SHP77 (cell line): ENCODE measurements around the gene RGS7.

Experiments used
- DNase-seq, 2 experiments: peaks; one replicate each; lab custom pipeline; 2025; lab: John Stamatoyannopoulos, UW

Gene RGS7

GRCh38 chr1:240831191-240831631 is 525.8 kb downstream of the RGS7 start:
- DNase-seq, result no peak

DNA sequence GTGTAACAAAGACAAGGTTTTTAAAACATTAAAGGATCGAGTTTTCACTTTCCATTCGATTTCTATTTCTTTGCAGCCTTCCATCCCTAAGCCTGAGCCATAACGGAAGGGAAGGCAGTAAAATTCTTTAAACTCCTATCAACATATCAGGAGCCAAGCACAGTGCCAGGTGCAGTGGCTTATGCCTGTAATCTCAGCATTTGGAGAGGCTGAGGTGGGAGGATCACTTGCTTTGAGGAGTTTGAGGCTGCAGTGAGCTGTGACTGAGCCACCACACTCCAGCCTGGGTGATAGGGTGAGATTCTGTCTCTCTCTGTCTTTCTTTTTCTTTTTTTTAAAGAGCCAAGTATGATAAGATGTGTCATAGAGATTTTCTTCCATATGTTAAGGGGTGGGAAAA is 527.5 kb downstream of the RGS7 start:
- no peak for DNase-seq

- no peak for DNase-seq
Observed at GRCh38 chr1:240827786-240828185, 529.2 kb downstream of the RGS7 start.

DNA sequence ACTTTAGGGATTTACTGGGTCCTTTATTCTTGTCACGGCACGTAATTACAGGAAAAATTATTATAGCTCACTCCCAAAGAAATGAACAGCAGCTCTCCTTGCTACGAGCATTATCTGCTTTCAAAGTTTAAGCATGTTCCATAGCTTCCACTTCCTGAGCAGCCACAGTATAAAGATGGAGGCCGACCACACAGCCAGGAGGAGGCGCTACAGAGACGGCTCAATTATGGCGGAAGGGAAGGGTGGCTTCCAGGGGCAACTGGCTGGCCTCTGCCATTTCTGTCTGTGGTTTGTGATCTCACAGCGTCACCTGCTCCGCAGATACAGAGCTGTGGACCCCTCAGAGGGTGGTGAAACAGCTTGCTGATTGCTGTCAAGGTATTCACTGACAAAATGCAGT is 532.8 kb downstream of the RGS7 start:
- no peak for DNase-seq

- no peak for DNase-seq
Observed at GRCh38 chr1:240823357-240823756, 533.6 kb downstream of the RGS7 start.

DNA sequence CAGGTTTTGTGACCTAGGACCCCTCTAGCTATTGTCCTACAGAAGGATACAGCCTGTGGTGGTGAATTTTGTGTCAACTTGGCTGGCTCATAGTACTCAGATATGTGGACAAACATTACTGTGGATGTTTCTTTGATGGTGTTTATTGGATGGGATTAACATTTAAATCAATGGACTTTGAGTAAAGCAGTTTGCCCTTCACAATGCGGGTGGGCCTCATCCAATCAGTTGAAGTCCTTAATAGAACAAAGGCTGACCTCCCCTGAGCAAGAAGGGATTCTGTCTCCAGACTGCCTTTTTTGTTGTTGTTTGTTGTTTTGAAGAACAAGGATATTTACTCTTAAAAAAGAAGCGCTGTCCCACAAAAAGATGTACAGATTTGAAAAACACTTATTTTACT is 535.1 kb downstream of the RGS7 start:
- no peak for DNase-seq

DNA sequence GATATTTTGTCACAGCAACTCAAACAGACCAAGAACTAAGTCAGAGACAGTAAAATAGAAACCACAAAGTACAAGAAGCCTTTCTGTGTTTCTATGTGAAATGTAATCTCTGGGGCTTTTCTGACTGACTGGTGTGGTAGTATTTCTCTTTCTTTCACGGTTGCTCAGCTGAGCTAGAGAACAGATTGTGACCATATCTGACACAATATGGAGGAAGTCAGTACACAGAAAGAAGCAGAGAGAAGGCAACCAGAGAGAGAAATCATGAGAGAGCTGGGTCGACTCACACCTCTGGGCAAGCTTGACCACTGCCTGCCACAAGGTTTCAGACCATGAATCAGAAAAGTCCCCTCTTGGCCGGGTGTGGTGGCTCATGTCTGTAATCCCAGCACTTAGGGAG is 536.2 kb downstream of the RGS7 start:
- DNase-seq, result no peak

DNA sequence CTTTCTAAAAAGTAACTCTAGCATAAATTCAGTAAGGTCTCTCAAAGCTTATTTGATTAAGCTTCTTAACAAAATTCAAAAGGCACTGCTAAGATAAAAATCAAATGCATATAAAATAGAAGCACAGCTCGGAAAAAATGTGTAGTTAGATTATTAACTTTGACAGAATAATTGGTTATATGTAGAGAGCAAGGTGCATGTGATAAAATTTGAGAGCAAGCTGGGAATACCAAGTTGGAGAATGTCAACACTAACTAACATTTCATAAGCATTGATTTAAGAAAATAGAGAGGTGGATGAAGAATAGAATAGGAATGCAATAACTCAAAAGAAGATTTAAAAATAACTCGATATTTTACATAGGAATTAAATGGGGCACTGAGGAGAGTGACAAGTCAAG is 540.5 kb downstream of the RGS7 start:
- DNase-seq, result no peak

GRCh38 chr1:240813720-240814119 is 543.3 kb downstream of the RGS7 start:
- no peak for DNase-seq

DNA sequence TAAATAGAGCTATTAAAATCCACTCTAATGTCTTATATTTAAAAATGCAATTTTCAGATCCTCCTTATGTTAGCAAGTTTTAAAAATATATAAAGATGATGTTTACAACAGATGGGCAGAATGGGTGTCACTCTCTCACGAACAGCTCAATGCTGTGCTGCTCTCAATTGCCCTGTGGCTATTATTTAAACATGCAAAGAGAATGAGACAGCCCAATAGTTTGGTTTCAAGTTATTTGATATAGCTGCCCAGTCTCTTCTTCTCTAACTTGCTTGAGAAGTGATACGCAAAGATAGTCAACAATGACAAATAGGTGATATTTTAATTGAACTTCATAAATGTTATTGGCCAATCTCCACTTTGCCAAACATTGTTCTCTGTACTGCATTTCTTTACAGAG is 545.7 kb downstream of the RGS7 start:
- DNase-seq, result no peak

DNA sequence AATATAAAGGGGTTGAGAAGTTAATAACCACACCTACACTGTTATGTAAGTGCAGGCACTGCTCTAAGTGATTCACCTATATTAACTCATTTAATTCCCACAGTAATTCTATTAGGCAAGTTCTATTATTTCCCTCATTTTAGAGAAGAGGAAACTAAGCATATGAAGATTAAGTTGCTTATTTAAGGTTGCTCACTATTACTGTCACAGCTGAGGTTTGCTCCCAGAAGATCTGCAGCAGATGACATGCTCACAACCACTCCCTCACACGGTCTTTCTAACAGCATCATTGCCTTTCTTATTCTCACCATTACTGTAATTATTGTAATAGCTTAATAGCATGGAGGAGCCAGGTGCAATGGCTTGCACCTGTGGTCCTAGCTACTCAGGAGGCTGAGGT is 548.6 kb downstream of the RGS7 start:
- no peak for DNase-seq

- no peak for DNase-seq
Observed at GRCh38 chr1:240806200-240806745, 550.7 kb downstream of the RGS7 start.

DNA sequence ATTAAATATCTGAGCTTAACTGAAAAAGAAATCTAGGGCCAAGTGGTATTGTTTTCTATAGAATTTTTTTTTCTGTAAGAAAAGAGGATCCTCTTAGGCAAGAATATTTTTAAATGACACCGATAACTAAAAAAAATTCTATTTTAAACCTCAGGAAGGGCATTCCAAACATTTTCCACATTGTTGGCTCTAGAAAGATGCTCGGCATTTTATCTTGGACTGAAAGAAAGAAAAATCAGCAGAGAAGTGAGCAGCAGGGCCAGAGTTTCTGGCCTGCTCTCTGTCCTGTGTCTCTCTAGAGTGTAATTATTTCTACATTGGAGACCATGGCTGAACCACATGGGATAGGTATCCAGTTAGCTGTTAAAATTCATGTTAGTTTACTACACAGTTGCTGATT is 552.5 kb downstream of the RGS7 start:
- DNase-seq, result no peak

DNA sequence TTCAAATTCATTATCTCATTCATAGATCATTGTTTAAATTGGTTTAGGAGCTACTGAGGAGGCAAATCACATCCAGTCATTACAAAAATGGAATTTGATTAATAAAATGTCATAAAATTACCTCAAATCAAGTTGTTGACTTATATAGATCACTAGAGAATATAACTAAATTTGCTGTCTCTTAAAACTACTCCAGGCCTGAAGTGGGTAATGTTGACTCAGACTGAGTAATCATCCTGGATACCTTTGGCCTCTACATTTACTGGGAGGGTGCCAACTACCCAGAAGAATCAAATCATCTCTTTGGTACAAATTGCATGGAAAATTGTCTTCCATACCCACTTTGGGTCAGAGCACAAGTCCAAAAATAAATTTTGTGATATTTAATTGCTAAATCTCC is 553.9 kb downstream of the RGS7 start:
- DNase-seq, result peak; percentile 28 to 47

DNA sequence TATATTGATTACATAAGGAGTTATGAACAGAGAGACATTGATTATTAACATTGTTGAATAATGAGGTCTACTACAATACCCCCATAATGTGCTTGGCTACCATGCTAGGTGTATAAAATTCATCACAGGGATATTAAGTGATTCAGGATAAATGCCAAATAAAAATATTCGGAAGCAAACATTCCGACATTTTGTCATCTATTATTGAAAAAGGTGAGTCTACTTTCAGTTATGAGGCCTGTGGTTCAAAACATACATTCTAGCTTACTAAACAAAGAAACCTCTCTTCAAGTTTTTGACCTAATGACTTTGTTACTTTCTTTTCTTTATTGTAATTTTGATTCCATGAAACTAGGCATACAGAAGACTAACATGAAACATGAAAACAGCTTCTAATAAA is 554.7 kb downstream of the RGS7 start:
- DNase-seq, result no peak

GRCh38 chr1:240801442-240801841 is 555.6 kb downstream of the RGS7 start:
- DNase-seq, result no peak

DNA sequence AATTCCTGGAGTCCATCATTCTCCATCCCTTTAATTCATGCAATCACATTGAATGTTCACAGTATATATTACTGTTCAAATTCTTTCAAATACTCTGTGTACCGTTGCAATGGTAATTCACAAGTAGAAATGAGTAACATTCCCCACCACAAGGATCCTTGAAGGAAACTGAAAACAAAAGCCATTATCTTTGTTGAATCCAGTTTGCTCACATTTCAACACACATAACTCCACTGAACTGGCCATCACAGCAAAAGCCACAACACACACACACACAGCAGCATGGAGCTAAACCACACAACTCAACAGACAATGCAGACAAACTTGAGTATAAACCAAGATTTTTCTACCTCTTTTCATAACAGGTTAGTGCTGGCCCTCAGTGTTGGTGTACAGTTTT is 556.7 kb downstream of the RGS7 start:
- DNase-seq, result no peak

- no peak for DNase-seq
Observed at GRCh38 chr1:240797050-240797449, 560.0 kb downstream of the RGS7 start.

- DNase-seq, result no peak
Observed at GRCh38 chr1:240794046-240794843, 562.8 kb downstream of the RGS7 start.

DNA sequence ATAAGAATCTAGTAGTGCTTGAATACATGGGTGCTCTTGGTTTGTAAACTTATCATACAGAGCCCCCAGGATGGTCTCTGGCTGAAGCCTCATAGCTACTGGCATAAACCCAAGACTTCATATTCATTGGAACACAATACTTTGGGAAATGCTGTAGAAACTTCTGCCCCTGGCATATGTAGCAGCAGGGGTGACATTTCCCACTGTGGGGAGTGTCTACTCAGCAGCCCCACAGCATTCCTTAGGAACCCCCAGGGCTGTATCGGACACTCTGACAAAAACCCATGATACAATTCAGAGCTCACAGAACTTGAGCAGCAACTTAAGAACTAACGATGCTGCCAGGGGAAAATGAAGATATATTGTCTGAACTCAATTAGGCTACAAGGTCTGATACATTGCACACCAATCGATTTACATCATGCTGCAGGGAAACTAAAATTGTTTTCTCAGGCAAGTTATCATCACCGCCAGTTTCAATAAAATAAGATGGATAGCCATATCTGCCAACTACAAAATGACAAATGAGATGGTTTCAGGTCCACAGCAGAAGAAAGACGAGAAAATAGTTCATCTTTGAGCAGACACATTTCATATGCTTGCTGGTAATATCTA is 564.0 kb downstream of the RGS7 start:
- no peak for DNase-seq

GRCh38 chr1:240790856-240791255 is 566.1 kb downstream of the RGS7 start:
- no peak for DNase-seq

- DNase-seq, result no peak
Observed at GRCh38 chr1:240786880-240787279, 570.1 kb downstream of the RGS7 start.

DNA sequence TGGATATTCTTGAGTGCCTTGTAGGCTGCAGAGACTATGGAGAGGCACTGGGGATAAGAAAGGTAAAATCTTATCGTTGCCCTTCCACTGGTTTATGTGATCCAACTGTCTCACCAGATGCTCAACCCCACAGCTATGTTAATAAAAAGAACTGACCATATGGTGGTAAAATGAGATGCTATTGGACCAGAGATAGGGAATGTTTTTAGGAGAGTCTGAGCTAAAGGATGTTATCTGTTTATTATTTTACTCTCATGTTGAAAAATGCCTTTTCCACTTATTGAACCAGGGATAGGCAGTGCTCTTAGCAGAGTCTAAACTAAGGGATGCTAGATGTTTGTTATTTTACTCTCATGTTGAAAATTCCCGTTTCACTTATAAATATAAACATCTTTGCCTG is 572.2 kb downstream of the RGS7 start:
- DNase-seq, result no peak

GRCh38 chr1:240783728-240784137 is 573.3 kb downstream of the RGS7 start:
- peak; percentile 55 to 64 for DNase-seq
